GM21528 (cell line): ENCODE data around the gene CD200.

Experiments
- ATAC-seq: cut with Tn5 transposase; IDR thresholded peaks from one replicate; pipeline ENCODE4 v1.9.1; 2021; ENCODE audit warnings: mild to moderate bottlenecking, moderate library complexity; ENCODE audit not compliant: unreplicated experiment, low FRiP score

Gene CD200

DNA sequence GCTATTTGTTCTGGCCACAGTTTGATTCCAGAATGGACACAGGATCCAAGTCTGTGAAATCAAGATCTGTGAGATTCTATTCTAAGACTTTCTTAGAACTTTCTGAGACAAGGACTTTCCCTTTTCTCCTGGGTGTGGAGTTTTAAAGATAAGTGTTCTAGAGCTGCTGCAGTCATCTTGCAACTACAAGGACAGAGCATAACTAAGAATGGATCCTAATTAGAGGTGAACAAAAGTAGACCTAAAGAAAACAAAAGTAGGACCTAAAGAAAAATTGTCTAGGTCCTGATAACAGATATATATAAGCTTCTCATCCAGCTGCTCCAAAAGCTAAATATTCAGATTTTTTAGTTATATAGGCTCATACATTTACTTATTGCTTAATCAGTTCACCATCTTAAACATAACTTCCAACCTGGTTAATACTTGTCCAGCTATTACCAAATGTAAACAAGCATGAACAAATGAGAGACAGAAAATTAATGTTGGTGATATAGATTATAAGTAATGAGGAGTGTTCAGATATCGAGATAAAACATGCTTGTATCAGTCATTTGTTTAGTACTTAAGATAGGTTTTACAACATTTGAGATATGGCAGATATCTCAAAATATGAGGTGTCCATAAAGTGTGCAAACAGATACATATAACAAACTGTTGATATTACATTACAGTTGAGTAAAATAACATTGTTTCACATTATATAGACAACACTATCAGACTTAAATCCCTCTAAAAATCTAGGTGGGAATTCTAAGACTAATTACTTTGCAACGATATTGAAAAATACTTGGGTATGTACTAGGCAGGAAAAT, 75.1 kb downstream of the CD200 start:
- no peak for ATAC-seq

DNA sequence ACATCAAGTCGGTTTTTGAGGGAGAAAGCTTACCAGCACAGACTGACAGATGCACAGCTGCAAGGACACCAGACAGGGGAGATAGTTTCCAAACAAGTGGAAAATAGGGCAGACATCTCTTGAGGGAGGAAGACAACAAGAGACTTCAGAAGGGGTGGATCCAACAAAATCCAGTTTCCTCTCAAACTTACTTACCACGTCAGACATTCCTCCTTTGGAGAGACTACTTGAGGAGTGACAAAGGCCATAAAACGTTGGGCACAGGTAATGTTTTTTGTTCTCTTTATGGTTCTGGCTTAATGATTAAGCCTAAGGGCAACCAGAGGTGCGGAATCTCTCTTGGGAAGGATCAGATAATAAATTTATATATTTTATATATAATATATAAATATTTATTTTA, 76.1 kb downstream of the CD200 start:
- ATAC-seq = no peak

DNA sequence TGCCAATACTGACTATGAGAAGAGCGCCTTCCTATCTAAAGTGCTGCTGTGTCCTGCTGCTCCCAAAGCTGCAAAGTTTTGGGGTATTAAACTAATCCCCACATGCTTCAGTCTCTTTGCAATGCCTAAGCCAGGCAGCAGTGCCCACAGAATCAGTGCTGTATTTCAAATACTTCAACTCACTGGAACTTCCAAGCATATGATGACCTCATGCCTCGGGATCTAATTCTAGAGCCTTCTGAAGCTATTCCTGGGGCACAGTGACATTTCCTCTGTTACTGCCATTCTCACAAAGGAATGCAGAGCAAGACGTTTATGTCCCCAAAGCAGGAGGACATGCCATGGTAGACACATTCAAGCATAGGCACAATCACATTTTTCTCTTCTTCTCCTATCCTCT, 78.5 kb downstream of the CD200 start:
- no peak for ATAC-seq
